Activated naive CD4-positive, alpha-beta T cell treated with anti-CD3 and anti-CD28 coated beads, Interleukin-2, amount 50 U/mL, for 72 hours (primary cell): ENCODE data around the gene C14orf119. TPM values are rescaled to one million over a fixed set of nuclear protein-coding genes. Genes with fewer than 3 reads are reported as not detected.

Experiments used
- ATAC-seq, 2 donors: fragments of 150-1000 bp; cut with Tn5 transposase; 2 replicates each; pipeline ENCODE4 v1.10.0; 2021; ENCODE audit warnings: mild to moderate bottlenecking in 2 of 2, moderate library complexity in 2 of 2
- DNase-seq, 2 donors: peaks; one replicate each; pipeline ENCODE4 v3.0.0; 2021 to 2022; ENCODE audit warnings: low spot score in 2 of 2
- H3K27ac Mint-ChIP-seq, 2 donors: one replicate each; pipeline ENCODE4 v1.8.0; 2022; ENCODE audit warnings: mild to moderate bottlenecking in 2 of 2, mixed read lengths in 2 of 2
- H3K36me3 Mint-ChIP-seq, 2 donors: one replicate each; pipeline ENCODE4 v1.8.0; 2022; ENCODE audit warnings: mixed read lengths in 2 of 2
- H3K9me3 Mint-ChIP-seq, 2 donors: one replicate each; pipeline ENCODE4 v1.8.0; 2022; ENCODE audit warnings: mixed read lengths in 2 of 2
- total RNA-seq, 2 donors: library from RNA; stranded (reverse); gene quantifications; one replicate each; pipeline ENCODE4 v1.2.3, GENCODE V29; 2022

Gene C14orf119
- total RNA-seq, 2 donors from 2014 or later: 36.5 to 49.1 TPM

- DNase-seq: no peak
- H3K27ac Mint-ChIP-seq: peak overlapping the region; percentile 88 to 98
- peaks cover 0 to 27% of the 10 kb centered on the region in 2 donors for H3K36me3 Mint-ChIP-seq
- H3K9me3 Mint-ChIP-seq: no peaks in the 10 kb centered on the region
- no peak for ATAC-seq
These were observed 23.3 kb upstream of the C14orf119 start for GRCh38 chr14:23071921-23072539.

- ATAC-seq: no peak
- Mint-ChIP-seq H3K27ac (no peak overlapping the region), H3K36me3 (peaks cover 4 to 35% of the 10 kb centered on the region in 2 donors), H3K9me3 (no peaks in the 10 kb centered on the region)
- no peak for DNase-seq
These were observed 20.4 kb upstream of the C14orf119 start for GRCh38 chr14:23074906-23075305.

- ATAC-seq (peak; percentile 45 to 57), DNase-seq (no peak)
- no peaks in the 10 kb centered on the region for H3K9me3 Mint-ChIP-seq
- H3K36me3 Mint-ChIP-seq: peaks cover 13 to 24% of the 10 kb centered on the region in 2 donors
- H3K27ac Mint-ChIP-seq: no peak overlapping the region
These were observed 18.4 kb upstream of the C14orf119 start for GRCh38 chr14:23076785-23077408.

GRCh38 chr14:23077962-23078361 is 17.3 kb upstream of the C14orf119 start:
- Mint-ChIP-seq H3K9me3 (no peaks in the 10 kb centered on the region), H3K27ac (peak overlapping the region; percentile 42 to 73), H3K36me3 (peaks cover 13 to 21% of the 10 kb centered on the region in 2 donors)
- DNase-seq (no peak), ATAC-seq (no peak)

- Mint-ChIP-seq H3K9me3 (no peaks in the 10 kb centered on the region), H3K27ac (peak overlapping the region; percentile 29 to 42), H3K36me3 (peaks cover 13 to 21% of the 10 kb centered on the region in 2 donors)
- DNase-seq (no peak), ATAC-seq (peak in 1 of 2 donors; percentile 88)
These were observed 16.6 kb upstream of the C14orf119 start for GRCh38 chr14:23078692-23079116.

- DNase-seq: no peak
- no peak for ATAC-seq
- no peaks in the 10 kb centered on the region for H3K9me3 Mint-ChIP-seq
- peak overlapping the region; percentile 42 to 51 for H3K27ac Mint-ChIP-seq
- peaks cover 13 to 21% of the 10 kb centered on the region in 2 donors for H3K36me3 Mint-ChIP-seq
These were observed 15.6 kb upstream of the C14orf119 start for GRCh38 chr14:23079716-23080115.

GRCh38 chr14:23080474-23080873 is 14.8 kb upstream of the C14orf119 start:
- Mint-ChIP-seq H3K36me3 (peaks cover 13 to 18% of the 10 kb centered on the region in 2 donors), H3K27ac (peak overlapping the region; percentile 9 to 81), H3K9me3 (no peaks in the 10 kb centered on the region)
- DNase-seq (no peak), ATAC-seq (no peak)

- peak; percentile 61 to 78 for ATAC-seq
- Mint-ChIP-seq H3K9me3 (no peaks in the 10 kb centered on the region), H3K36me3 (peaks cover 22 to 36% of the 10 kb centered on the region in 2 donors)
These were observed 9.8 kb upstream of the C14orf119 start for GRCh38 chr14:23085458-23085857.

GRCh38 chr14:23086565-23086964 is 8.7 kb upstream of the C14orf119 start:
- ATAC-seq (no peak), DNase-seq (no peak)
- peak overlapping the region in 1 of 2 donors; percentile 11 for H3K27ac Mint-ChIP-seq
- H3K36me3 Mint-ChIP-seq: peaks cover 20 to 34% of the 10 kb centered on the region in 2 donors
- no peaks in the 10 kb centered on the region for H3K9me3 Mint-ChIP-seq

More at GRCh38 chr14:23085458-23085857, 9.8 kb upstream of the C14orf119 start:
- peak overlapping the region; percentile 11 to 75 for H3K27ac Mint-ChIP-seq
- no peak for DNase-seq

- H3K9me3 Mint-ChIP-seq: no peaks in the 10 kb centered on the region
- peaks cover 24 to 51% of the 10 kb centered on the region in 2 donors for H3K36me3 Mint-ChIP-seq
- DNase-seq: no peak
- H3K27ac Mint-ChIP-seq: peak overlapping the region in 1 of 2 donors; percentile 8
- no peak for ATAC-seq
These were observed 5.6 kb upstream of the C14orf119 start for GRCh38 chr14:23089498-23090253.

- DNase-seq: no peak
- H3K9me3 Mint-ChIP-seq: no peaks in the 10 kb centered on the region
- ATAC-seq: no peak
- peaks cover 24 to 51% of the 10 kb centered on the region in 2 donors for H3K36me3 Mint-ChIP-seq
- H3K27ac Mint-ChIP-seq: no peak overlapping the region
These were observed 5.1 kb upstream of the C14orf119 start for GRCh38 chr14:23090254-23090636.

GRCh38 chr14:23091294-23092225 is 3.7 kb upstream of the C14orf119 start:
- no peak for ATAC-seq
- H3K36me3 Mint-ChIP-seq: peaks cover 26 to 44% of the 10 kb centered on the region in 2 donors
- H3K27ac Mint-ChIP-seq: peak overlapping the region in 1 of 2 donors; percentile 39

GRCh38 chr14:23093104-23093503 is 2.2 kb upstream of the C14orf119 start:
- no peaks in the 10 kb centered on the region for H3K9me3 Mint-ChIP-seq
- no peak overlapping the region for H3K27ac Mint-ChIP-seq
- no peak for ATAC-seq
- H3K36me3 Mint-ChIP-seq: peaks cover 34 to 45% of the 10 kb centered on the region in 2 donors
- DNase-seq: no peak

More at GRCh38 chr14:23091294-23092225, 3.7 kb upstream of the C14orf119 start:
- DNase-seq: no peak
- H3K9me3 Mint-ChIP-seq: no peaks in the 10 kb centered on the region

GRCh38 chr14:23093526-23093925 is 1.8 kb upstream of the C14orf119 start:
- Mint-ChIP-seq H3K9me3 (no peaks in the 10 kb centered on the region), H3K27ac (no peak overlapping the region)

GRCh38 chr14:23093991-23094665 is 1.2 kb upstream of the C14orf119 start:
- H3K27ac Mint-ChIP-seq: no peak overlapping the region
- H3K9me3 Mint-ChIP-seq: no peaks in the 10 kb centered on the region
- DNase-seq (no peak), ATAC-seq (no peak)
- peaks cover 34 to 44% of the 10 kb centered on the region in 2 donors for H3K36me3 Mint-ChIP-seq

More at GRCh38 chr14:23093526-23093925, 1.8 kb upstream of the C14orf119 start:
- ATAC-seq: no peak
- peaks cover 34 to 45% of the 10 kb centered on the region in 2 donors for H3K36me3 Mint-ChIP-seq
- no peak for DNase-seq
